BJ (cell line): ENCODE results near the gene TNRC6C. TPM values are rescaled to one million over a fixed set of nuclear protein-coding genes. Genes with fewer than 3 reads are reported as not detected.
A peak's percentile ranks its signal among the peaks of the same experiment; 100 is the strongest.

Experiments
- CTCF ChIA-PET: fragments of 350-600 bp; formaldehyde crosslinking; extraction: SDS; loops from one replicate; lab custom pipeline; 2021; ENCODE audit warnings: antibody characterized with exemption, inconsistent platforms; lab: Yijun Ruan, JAX
- POLR2A ChIA-PET: fragments of 300-600 bp; sonication (Branson Sonifier 250); formaldehyde crosslinking; extraction: SDS; loops from one replicate; lab custom pipeline; 2021; ENCODE audit warnings: antibody characterized with exemption; lab: Charles Lee
- DNase-seq: peaks from one replicate; pipeline ENCODE4 v3.0.0-alpha.2; 2011; ENCODE audit warnings: low read depth
- H3K27me3 ChIP-seq: 2 replicates; pipeline ENCODE4 v1.6.0; 2011; ENCODE audit warnings: low read length; ENCODE audit not compliant: control insufficient read depth, insufficient read depth
- H3K36me3 ChIP-seq: 2 replicates; pipeline ENCODE4 v1.5.1; 2011; ENCODE audit warnings: low read length; ENCODE audit not compliant: control insufficient read depth, insufficient read depth
- H3K4me3 ChIP-seq: 2 replicates; pipeline ENCODE4 v1.5.1; 2011; ENCODE audit warnings: low read depth, mild to moderate bottlenecking, control low read depth, low read length
- CTCF ChIP-seq: IDR thresholded peaks from 2 replicates; pipeline ENCODE4 v1.5.1; 2011; ENCODE audit warnings: low read depth, mild to moderate bottlenecking, control low read depth, inconsistent platforms, low read length, moderate library complexity; ENCODE audit not compliant: insufficient read depth
- polyA plus RNA-seq: library from polyadenylated mRNA; depleted of rRNA; stranded (reverse); fragments of >200 nt; gene quantifications from 2 replicates; pipeline ENCODE4 v1.2.3, GENCODE V29; 2011

TNRC6C gene
- polyA plus RNA-seq, 1 experiment: 0.91 TPM

GRCh38 chr17:78019367-78019975 lies 61.0 kb downstream of the TNRC6C start:
- Histone ChIP-seq H3K27me3 (no peaks in the 10 kb centered on the region), H3K36me3 (no peaks in the 10 kb centered on the region), H3K4me3 (no peak overlapping the region)
- POLR2A ChIA-PET: interaction anchor here (0.8 kb wide), 1 partner anchor 21 kb away, joined by 4 read pairs; no protein-coding TSS in a partner anchor
- TF ChIP-seq CTCF: peak; percentile 50
- no peak for DNase-seq
- CTCF ChIA-PET: interaction anchor here (0.7 to 5.0 kb wide), 26 partner anchors 10 to 481 kb away, joined by 3 to 30 read pairs (median 5); partner anchors contain the start of gene TNRC6C

- ChIA-PET CTCF (interaction anchor here (0.6 to 5.0 kb wide), 27 partner anchors 9 to 480 kb away, joined by 3 to 30 read pairs (median 5); partner anchors contain the start of gene TNRC6C), POLR2A (interaction anchor here (0.8 kb wide), 1 partner anchor 20 kb away, joined by 4 read pairs; no protein-coding TSS in a partner anchor)
- Histone ChIP-seq H3K36me3 (no peaks in the 10 kb centered on the region), H3K27me3 (no peaks in the 10 kb centered on the region), H3K4me3 (no peak overlapping the region)
- no peak for TF ChIP-seq CTCF
- no peak for DNase-seq
Observed at GRCh38 chr17:78019976-78020716, 61.6 kb downstream of the TNRC6C start.

- Histone ChIP-seq H3K27me3 (no peaks in the 10 kb centered on the region), H3K4me3 (no peak overlapping the region), H3K36me3 (no peaks in the 10 kb centered on the region)
- ChIA-PET CTCF (interaction anchor here (0.6 to 5.0 kb wide), 13 partner anchors 11 to 480 kb away, joined by 3 to 30 read pairs (median 3); no protein-coding TSS in a partner anchor), POLR2A (no interaction called here)
- no peak for DNase-seq
- TF ChIP-seq CTCF: no peak
Observed at GRCh38 chr17:78020717-78021108, 62.2 kb downstream of the TNRC6C start.

GRCh38 chr17:78022425-78022824 lies 63.9 kb downstream of the TNRC6C start:
- no peak for TF ChIP-seq CTCF
- Histone ChIP-seq H3K27me3 (no peaks in the 10 kb centered on the region), H3K36me3 (no peaks in the 10 kb centered on the region), H3K4me3 (no peak overlapping the region)
- CTCF ChIA-PET: interaction anchor here (1.4 to 3.8 kb wide), 3 partner anchors 8 to 63 kb away, joined by 3 to 19 read pairs (median 7); no protein-coding TSS in a partner anchor
- no peak for DNase-seq
- POLR2A ChIA-PET: interaction anchor here (0.6 kb wide), 2 partner anchors 19 to 213 kb away, joined by 3 to 9 read pairs; no protein-coding TSS in a partner anchor

GRCh38 chr17:78023042-78023441 lies 64.5 kb downstream of the TNRC6C start:
- H3K27me3 ChIP-seq: no peaks in the 10 kb centered on the region
- no peak for TF ChIP-seq CTCF
- DNase-seq: no peak
- no peak overlapping the region for H3K4me3 ChIP-seq
- H3K36me3 ChIP-seq: no peaks in the 10 kb centered on the region
- ChIA-PET POLR2A (no interaction called here), CTCF (interaction anchor here (1.3 to 3.8 kb wide), 3 partner anchors 8 to 91 kb away, joined by 4 to 19 read pairs (median 7); no protein-coding TSS in a partner anchor)
